Liver (tissue), 9 donors: Measurements from ENCODE around the gene ZNF33B. TPM values are rescaled to one million over a fixed set of nuclear protein-coding genes. Genes with fewer than 3 reads are reported as not detected.

Experiments
- DNase-seq: peaks from one replicate; pipeline ENCODE4 v3.0.0-alpha.2; 2017; ENCODE audit warnings: low spot score
- H3K27ac ChIP-seq, 2 donors: one replicate each; pipeline ENCODE4 v1.7.0; 2013; ENCODE audit warnings: inconsistent platforms in 2 of 2, low read length in 2 of 2, control low read depth in 1 of 2, low read depth in 1 of 2, mild to moderate bottlenecking in 1 of 2
- H3K27me3 ChIP-seq, 4 donors: one replicate each; pipeline versions ENCODE4 v1.6.1 to v1.7.0; 2013; ENCODE audit warnings: low read length in 3 of 4, inconsistent platforms in 1 of 4, mild to moderate bottlenecking in 1 of 4, moderate library complexity in 1 of 4; ENCODE audit not compliant: control insufficient read depth in 4 of 4, insufficient read depth in 4 of 4
- H3K36me3 ChIP-seq, 4 donors: one replicate each; pipeline versions ENCODE4 v1.6.1 to v1.7.0; 2013; ENCODE audit warnings: low read length in 3 of 4, mild to moderate bottlenecking in 3 of 4, low read depth in 1 of 4, moderate library complexity in 1 of 4; ENCODE audit not compliant: control insufficient read depth in 4 of 4, insufficient read depth in 3 of 4
- H3K4me1 ChIP-seq, 4 donors: one replicate each; pipeline versions ENCODE4 v1.6.1 to v1.7.0; 2013; ENCODE audit warnings: low read length in 3 of 4, mild to moderate bottlenecking in 3 of 4, moderate library complexity in 1 of 4; ENCODE audit not compliant: control insufficient read depth in 4 of 4, insufficient read depth in 4 of 4
- H3K4me3 ChIP-seq, 3 donors: one replicate each; pipeline versions ENCODE4 v1.6.1 to v1.7.0; 2013; ENCODE audit warnings: low read length in 3 of 3, control low read depth in 1 of 3, low read depth in 1 of 3, mild to moderate bottlenecking in 1 of 3
- H3K9ac ChIP-seq, 2 donors: one replicate each; pipeline ENCODE4 v1.7.0; 2013; ENCODE audit warnings: low read length in 2 of 2, mild to moderate bottlenecking in 2 of 2, moderate library complexity in 2 of 2, control low read depth in 1 of 2, low read depth in 1 of 2
- H3K9me3 ChIP-seq, 4 donors: one replicate each; pipeline versions ENCODE4 v1.6.1 to v1.7.0; 2013; ENCODE audit warnings: low read length in 3 of 4; ENCODE audit not compliant: control insufficient read depth in 4 of 4
- ATF3 ChIP-seq: IDR thresholded peaks from 2 replicates; pipeline ENCODE4 v1.6.1; 2016; ENCODE audit warnings: antibody characterized with exemption
- CTCF ChIP-seq: fragments of 150-350 bp; IDR thresholded peaks from 2 replicates; pipeline ENCODE4 v1.5.1; 2017; ENCODE audit warnings: improper control_type of control experiment, low read depth, low read length; ENCODE audit not compliant: missing input control
- EGR1 ChIP-seq, 2 donors: IDR thresholded peaks; 2 replicates each; pipeline ENCODE4 v1.6.1; 2016 to 2018; ENCODE audit warnings: antibody characterized with exemption in 2 of 2, low read depth in 2 of 2
- FOXA1 ChIP-seq: IDR thresholded peaks from 2 replicates; pipeline ENCODE4 v1.6.1; 2016; ENCODE audit warnings: antibody characterized with exemption
- FOXA2 ChIP-seq: IDR thresholded peaks from 2 replicates; pipeline ENCODE4 v1.6.1; 2016; ENCODE audit warnings: antibody characterized with exemption
- GABPA ChIP-seq, 2 donors: IDR thresholded peaks in 1 of 2; conservative IDR thresholded peaks in 1 of 2; 2 replicates each; pipeline ENCODE4 v1.6.1; 2016; ENCODE audit warnings: antibody characterized with exemption in 2 of 2, mild to moderate bottlenecking in 1 of 2, moderate library complexity in 1 of 2
- HNF4A ChIP-seq, 2 donors: conservative IDR thresholded peaks; 2 replicates each; pipeline ENCODE4 v1.6.1; 2016; ENCODE audit warnings: antibody characterized with exemption in 2 of 2, mild to moderate bottlenecking in 2 of 2
- HNF4G ChIP-seq: IDR thresholded peaks from 2 replicates; pipeline ENCODE4 v1.6.1; 2016; ENCODE audit warnings: antibody characterized with exemption
- JUND ChIP-seq, 2 donors: IDR thresholded peaks; 2 replicates each; pipeline ENCODE4 v1.6.1; 2016; ENCODE audit warnings: antibody characterized with exemption in 2 of 2
- MAX ChIP-seq: IDR thresholded peaks from 2 replicates; pipeline ENCODE4 v1.6.1; 2016; ENCODE audit warnings: antibody characterized with exemption
- NR2F2 ChIP-seq: IDR thresholded peaks from 2 replicates; pipeline ENCODE4 v1.6.1; 2016; ENCODE audit warnings: antibody characterized with exemption
- RAD21 ChIP-seq, 2 donors: IDR thresholded peaks; 2 replicates each; pipeline ENCODE4 v1.6.1; 2016; ENCODE audit warnings: antibody characterized with exemption in 2 of 2, mild to moderate bottlenecking in 2 of 2
- REST ChIP-seq: IDR thresholded peaks from 2 replicates; pipeline ENCODE4 v1.6.1; 2016; ENCODE audit warnings: antibody characterized with exemption, mild to moderate bottlenecking
- RXRA ChIP-seq, 2 donors: IDR thresholded peaks; 2 replicates each; pipeline ENCODE4 v1.6.1; 2017 to 2018; ENCODE audit warnings: antibody characterized with exemption in 2 of 2, mild to moderate bottlenecking in 1 of 2
- SP1 ChIP-seq: IDR thresholded peaks from 2 replicates; pipeline ENCODE4 v1.6.1; 2018; ENCODE audit warnings: antibody characterized with exemption, mild to moderate bottlenecking
- TAF1 ChIP-seq: conservative IDR thresholded peaks from 2 replicates; pipeline ENCODE4 v1.6.1; 2016; ENCODE audit warnings: antibody characterized with exemption, mild to moderate bottlenecking
- YY1 ChIP-seq: IDR thresholded peaks from 2 replicates; pipeline ENCODE4 v1.6.1; 2016; ENCODE audit warnings: antibody characterized with exemption, mild to moderate bottlenecking
- ZBTB33 ChIP-seq: IDR thresholded peaks from 2 replicates; pipeline ENCODE4 v1.6.1; 2016; ENCODE audit warnings: antibody characterized with exemption
- WGBS: extraction: QIAGEN DNeasy Blood & Tissue Kit; methylation state at CpG from one replicate; pipeline ENCODE4 v1.1.7; 2013; 5-methylcytosine and 5-hydroxymethylcytosine counted together
- polyA plus RNA-seq, 2 donors: library from polyadenylated mRNA; stranded (reverse) in 1 of 2; unstranded in 1 of 2; fragments of 200-250 nt in 1 of 2; fragments of >200 nt in 1 of 2; fragmentation: Nextera tagmentation in 1 of 2; extraction: Ambion mirVana in 1 of 2; gene quantifications; one replicate each; pipeline versions ENCODE4 v1.2.1 to v1.2.3, GENCODE V29; 2013 to 2015
- total RNA-seq, 2 donors: library from RNA; depleted of rRNA; stranded (reverse); fragments of >200 nt; gene quantifications; one replicate each; pipeline ENCODE4 v1.2.3, GENCODE V29; 2014
- donor health status: healthy.
- donor health status: healthy.
- donor health status: healthy.
- donor health status: healthy.
- donor health status: healthy.

Gene ZNF33B
- total and polyA plus RNA-seq, 4 donors = 5.6 to 16.0 (median 8.5) TPM

GRCh38 chr10:42635098-42635497, 3.3 kb downstream of the ZNF33B start (continued):
- no peak for TF ChIP-seq SP1

GRCh38 chr10:42632564-42632963, 5.8 kb downstream of the ZNF33B start:
- no peak for DNase-seq
- peaks cover 0 to 18% (median 9%) of the 10 kb centered on the region in 4 donors for H3K36me3 ChIP-seq

GRCh38 chr10:42630537-42631134, 7.7 kb downstream of the ZNF33B start:
- TF ChIP-seq FOXA1 (no peak), GABPA (IDR thresholded peaks at IDR 0.05 in 1 of 2, conservative IDR thresholded peaks at IDR 0.05 in 1 of 2) (no peak), MAX (no peak), RXRA (IDR thresholded peaks at IDR 0.05) (peak in 1 of 2 donors; percentile 28), HNF4G (peak; percentile 41), EGR1 (IDR thresholded peaks at IDR 0.05; ENCODE audit: low read depth in 2 of 2) (no peak), HNF4A (conservative IDR thresholded peaks at IDR 0.05) (peak; percentile 60 to 74), RAD21 (IDR thresholded peaks at IDR 0.05) (no peak), ATF3 (no peak), FOXA2 (no peak), ZBTB33 (no peak), TAF1 (no peak), NR2F2 (no peak), YY1 (no peak), JUND (IDR thresholded peaks at IDR 0.05) (no peak), CTCF (no peak), REST (no peak), SP1 (peak; percentile 65)

More at GRCh38 chr10:42632564-42632963, 5.8 kb downstream of the ZNF33B start:
- no peak overlapping the region for H3K9ac ChIP-seq
- TF ChIP-seq MAX (no peak), HNF4A (conservative IDR thresholded peaks at IDR 0.05) (peak; percentile 38 to 52)
- H3K4me1 ChIP-seq = peaks cover 4 to 19% (median 13%) of the 10 kb centered on the region in 4 donors
- H3K4me3 ChIP-seq = no peak overlapping the region
- no peaks in the 10 kb centered on the region for H3K9me3 ChIP-seq
- 65% methylated on average over 3 of the region's 3 CpGs for WGBS
- H3K27ac ChIP-seq = no peak overlapping the region
- no peaks in the 10 kb centered on the region for H3K27me3 ChIP-seq

More at GRCh38 chr10:42630537-42631134, 7.7 kb downstream of the ZNF33B start:
- Histone ChIP-seq H3K27me3 (no peaks in the 10 kb centered on the region), H3K9me3 (no peaks in the 10 kb centered on the region), H3K4me3 (no peak overlapping the region), H3K36me3 (peaks cover 0 to 24% (median 11%) of the 10 kb centered on the region in 4 donors), H3K4me1 (peaks cover 1 to 11% (median 7%) of the 10 kb centered on the region in 4 donors), H3K9ac (no peak overlapping the region), H3K27ac (peak overlapping the region in 1 of 2 donors; percentile 27)
- DNase-seq = no peak
- 90% methylated on average over 1 of the region's 1 CpG for WGBS
